Motor neuron (in vitro differentiated cells): Measurements from ENCODE around the gene KRTAP5-10. TPM values are rescaled to one million over a fixed set of nuclear protein-coding genes. Genes with fewer than 3 reads are reported as not detected.
"Not testable (repeated sequence)": the region's sequence is repeated elsewhere in the genome, so short reads cannot be mapped to it uniquely, and the experiment has no call there.

Experiments used
- ATAC-seq, 8 experiments: fragments of 200-7000 bp; cut with Tn5 transposase; replicated peaks in 6 of 8; 2 replicates each; pipeline ENCODE4 v1.8.0; 2021; ENCODE audit warnings: mild to moderate bottlenecking in 8 of 8, moderate library complexity in 8 of 8
- H3K27ac ChIP-seq, 2 donors: fragments of 250-450 bp; sonication (Bioruptor Pico); 2 replicates each; pipeline ENCODE4 v1.9.0; 2021; ENCODE audit warnings: antibody characterized with exemption in 2 of 2, mild to moderate bottlenecking in 2 of 2, moderate library complexity in 1 of 2
- H3K4me1 ChIP-seq, 2 donors: fragments of 250-450 bp; sonication (Bioruptor Pico); replicated peaks in 1 of 2; 2 replicates each; pipeline ENCODE4 v1.6.1; 2021; ENCODE audit warnings: antibody characterized with exemption in 2 of 2, mild to moderate bottlenecking in 2 of 2, moderate library complexity in 1 of 2
- H3K4me3 ChIP-seq, 5 donors: fragments of 250-450 bp; sonication (Bioruptor Pico); 2 replicates each; pipeline ENCODE4 v1.9.0; 2021; ENCODE audit warnings: antibody characterized with exemption in 5 of 5, mild to moderate bottlenecking in 5 of 5, moderate library complexity in 4 of 5
- WGBS, 10 experiments: fragments of 450-650 bp; shearing (Covaris generic); methylation state at CpG; one replicate each; pipeline ENCODE4 v1.0.0; 2022; 5-methylcytosine and 5-hydroxymethylcytosine counted together
- in situ Hi-C, 9 experiments: fragments of 400-800 bp; cut with MboI; loops; one replicate each; pipeline ENCODE4 v1.15.0; 2021; ENCODE audit warnings: low sequenced_read_pairs in 9 of 9, low pct_unique_long_range_greater_than_20kb in 2 of 9; ENCODE audit not compliant: unreplicated experiment in 9 of 9
- total RNA-seq, 8 experiments: library from RNA; unstranded; fragments of 300-600 nt; gene quantifications; 2 replicates each; pipeline versions ENCODE4 v1.2.3 to v1.2.4, GENCODE V29; 2022

Gene KRTAP5-10
- total RNA-seq, 8 experiments from 2014 or later: 0.17 to 0.66 (median 0.32) TPM; not detected in 4

GRCh38 chr11:71582309-71582895 lies 17.0 kb downstream of the KRTAP5-10 start, which contains the start of gene KRTAP5-11:
Gene KRTAP5-11, minus strand, starts transcription at chr11:71582875. Its CDS starts 38 bp downstream, at chr11:71582837.
- in situ Hi-C loops: no loop called here
- no peak for ATAC-seq
- Histone ChIP-seq H3K4me1 (peaks cover 0 to 8% of the 10 kb centered on the region in 2 donors), H3K27ac (no peak within 1 kb of the TSS), H3K4me3 (no peak within 1 kb of the TSS)
- WGBS, 10 experiments: 20 to 90% methylated on average over 1 to 2 of the region's 3 CpGs; no CpG with 5 or more reads in 8 of the 10 experiments

GRCh38 chr11:71582969-71583368 lies 17.6 kb downstream of the KRTAP5-10 start:
- H3K4me3 ChIP-seq, H3K4me1 ChIP-seq, H3K27ac ChIP-seq, ATAC-seq, in situ Hi-C loops: not testable (repeated sequence)
- WGBS, 10 experiments: 33 to 100% (median 92%) methylated on average over 2 of the region's 2 CpGs; no CpG with 5 or more reads in 3 of the 10 experiments

- 20 to 100% (median 70%) methylated on average over 1 to 5 of the region's 5 CpGs for WGBS, 10 experiments
- in situ Hi-C loops, ATAC-seq: not testable (repeated sequence)
These were observed 20.3 kb downstream of the KRTAP5-10 start for GRCh38 chr11:71585673-71586072.

GRCh38 chr11:71588314-71588713 lies 23.0 kb downstream of the KRTAP5-10 start:
- ATAC-seq, H3K4me1 ChIP-seq, in situ Hi-C loops, H3K27ac ChIP-seq, H3K4me3 ChIP-seq: not testable (repeated sequence)
- 33 to 100% (median 86%) methylated on average over 1 of the region's 4 CpGs; no CpG with 5 or more reads in 5 of the 10 experiments for WGBS, 10 experiments

More at GRCh38 chr11:71585673-71586072, 20.3 kb downstream of the KRTAP5-10 start:
- not testable (repeated sequence) for H3K4me3 ChIP-seq, H3K27ac ChIP-seq, H3K4me1 ChIP-seq

- in situ Hi-C loops, H3K4me1 ChIP-seq, H3K27ac ChIP-seq, H3K4me3 ChIP-seq, ATAC-seq: not testable (repeated sequence)
- WGBS, 10 experiments: 33 to 91% (median 55%) methylated on average over 1 to 5 of the region's 11 CpGs; no CpG with 5 or more reads in 4 of the 10 experiments
These were observed 23.6 kb downstream of the KRTAP5-10 start for GRCh38 chr11:71588822-71589545.

- 0 to 83% (median 61%) methylated on average over 1 to 7 of the region's 8 CpGs; no CpG with 5 or more reads in 6 of the 10 experiments for WGBS, 10 experiments
- in situ Hi-C loops, ATAC-seq, H3K4me3 ChIP-seq, H3K4me1 ChIP-seq, H3K27ac ChIP-seq: not testable (repeated sequence)
These were observed 24.2 kb downstream of the KRTAP5-10 start for GRCh38 chr11:71589546-71589920.

- H3K27ac ChIP-seq, H3K4me3 ChIP-seq, ATAC-seq, in situ Hi-C loops, H3K4me1 ChIP-seq: not testable (repeated sequence)
- 0% methylated on average over 1 of the region's 11 CpGs; no CpG with 5 or more reads in 9 of the 10 experiments for WGBS, 10 experiments
These were observed 37.9 kb downstream of the KRTAP5-10 start for GRCh38 chr11:71603221-71603620.

- H3K27ac ChIP-seq, H3K4me3 ChIP-seq, ATAC-seq, H3K4me1 ChIP-seq, in situ Hi-C loops: not testable (repeated sequence)
- no CpG with 5 or more reads among the region's 17 CpGs for WGBS, 10 experiments
These were observed 39.6 kb downstream of the KRTAP5-10 start for GRCh38 chr11:71604798-71605488.

GRCh38 chr11:71606853-71607519 lies 41.6 kb downstream of the KRTAP5-10 start:
- H3K4me3 ChIP-seq: not testable (repeated sequence)
- WGBS, 10 experiments: 4% methylated on average over 9 of the region's 48 CpGs; no CpG with 5 or more reads in 9 of the 10 experiments

GRCh38 chr11:71607520-71608216 lies 42.3 kb downstream of the KRTAP5-10 start:
- WGBS, 10 experiments: 0% methylated on average over 6 of the region's 59 CpGs; no CpG with 5 or more reads in 9 of the 10 experiments
- H3K27ac ChIP-seq, H3K4me1 ChIP-seq, ATAC-seq, in situ Hi-C loops: not testable (repeated sequence)
- H3K4me3 ChIP-seq: peak overlapping the region in 3 of 5 donors; percentile 5 to 22 (median 9)

More at GRCh38 chr11:71606853-71607519, 41.6 kb downstream of the KRTAP5-10 start:
- ATAC-seq, H3K4me1 ChIP-seq, in situ Hi-C loops, H3K27ac ChIP-seq: not testable (repeated sequence)

- in situ Hi-C loops, H3K4me3 ChIP-seq, H3K27ac ChIP-seq, H3K4me1 ChIP-seq, ATAC-seq: not testable (repeated sequence)
- no CpG with 5 or more reads among the region's 21 CpGs for WGBS, 10 experiments
These were observed 42.9 kb downstream of the KRTAP5-10 start for GRCh38 chr11:71608272-71608671.

- H3K4me1 ChIP-seq, ATAC-seq, H3K4me3 ChIP-seq, in situ Hi-C loops, H3K27ac ChIP-seq: not testable (repeated sequence)
- 60 to 100% (median 80%) methylated on average over 1 to 8 of the region's 21 CpGs; no CpG with 5 or more reads in 2 of the 10 experiments for WGBS, 10 experiments
These were observed 46.0 kb downstream of the KRTAP5-10 start for GRCh38 chr11:71611218-71611910.
